Measurements from ENCODE around the gene RPS23.

GRCh38 chr5:82275216-82275664 lies 2.9 kb downstream of the RPS23 start:
- TF ChIP-seq NFYB (CRISPR knock-in tag; conservative IDR thresholded peaks at IDR 0.05; ENCODE audit: low read depth) (no peak), CTCF (IDR thresholded peaks at IDR 0.05) (no peak), USF2 (CRISPR knock-in tag; IDR thresholded peaks at IDR 0.05) (no peak), ATF2 (CRISPR knock-in tag; IDR thresholded peaks at IDR 0.05; ENCODE audit: borderline replicate concordance, low read depth) (no peak), CREB1 (CRISPR knock-in tag; IDR thresholded peaks at IDR 0.05) (no peak), ESRRA (CRISPR knock-in tag; IDR thresholded peaks at IDR 0.05; ENCODE audit: borderline replicate concordance) (no peak), ZNF512 (CRISPR knock-in tag; IDR thresholded peaks at IDR 0.05; ENCODE audit: borderline replicate concordance) (no peak), JUN (CRISPR knock-in tag; IDR thresholded peaks at IDR 0.05) (no peak), ZNF281 (CRISPR knock-in tag; IDR thresholded peaks at IDR 0.05) (no peak), PREB (CRISPR knock-in tag; IDR thresholded peaks at IDR 0.05; ENCODE audit: borderline replicate concordance) (no peak), SP1 (CRISPR knock-in tag; conservative IDR thresholded peaks at IDR 0.05) (no peak), ATF3 (CRISPR knock-in tag; conservative IDR thresholded peaks at IDR 0.05) (no peak), FOXP4 (CRISPR knock-in tag; IDR thresholded peaks at IDR 0.05) (no peak)

Measured in WTC11 (cell line).